Gastrocnemius medialis (tissue), 4 donors: ENCODE data around the gene TMEM150C.

Experiments
- CTCF ChIP-seq, 5 experiments: fragments of 450-650 bp in 3 of 5; fragments of 200-600 bp in 2 of 5; sonication (generic) in 2 of 5; IDR thresholded peaks in 4 of 5; conservative IDR thresholded peaks in 1 of 5; 1 replicate in 4 of 5; 2 replicates in 1 of 5; pipeline ENCODE4 v1.5.1; 2016 to 2019; ENCODE audit warnings: antibody characterized with exemption in 5 of 5, mild to moderate bottlenecking in 3 of 5, moderate library complexity in 3 of 5
- POLR2A ChIP-seq, 2 donors: fragments of 450-650 bp; IDR thresholded peaks; one replicate each; pipeline ENCODE4 v1.6.1; 2017; ENCODE audit warnings: antibody characterized with exemption in 2 of 2, mild to moderate bottlenecking in 2 of 2, moderate library complexity in 2 of 2

DNA sequence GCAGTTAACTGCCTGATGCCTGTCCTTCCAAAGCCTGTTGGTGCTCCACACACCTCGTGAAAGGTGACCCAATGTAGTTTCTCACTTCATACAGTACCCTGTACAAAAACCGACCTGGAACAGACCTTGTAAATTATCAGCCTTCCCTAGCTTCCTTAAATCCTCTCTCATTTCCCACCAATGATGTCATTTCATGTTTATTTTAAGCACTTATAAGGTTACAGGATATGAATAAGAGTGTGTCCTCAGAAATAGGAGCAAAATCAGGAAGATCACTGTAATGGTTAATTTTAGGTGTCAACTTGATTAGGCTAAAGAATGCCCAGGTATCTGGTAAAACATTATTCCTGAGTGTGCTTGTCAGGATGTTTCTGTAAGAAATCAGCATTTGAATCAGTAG lies 44.7 kb downstream of the TMEM150C start:
- TF ChIP-seq POLR2A (IDR thresholded peaks at IDR 0.05) = no peak
- TF ChIP-seq CTCF (IDR thresholded peaks at IDR 0.05 in 4 of 5, conservative IDR thresholded peaks at IDR 0.05 in 1 of 5) = no peak
